CD14-positive monocyte (primary cell): ENCODE results near the gene ZNF454. TPM values are rescaled to one million over a fixed set of nuclear protein-coding genes. Genes with fewer than 3 reads are reported as not detected.

Experiments used
- DNase-seq, 3 donors: peaks; one replicate each; pipeline ENCODE4 v3.0.0-alpha.2; 2011 to 2022
- H2AFZ ChIP-seq: 2 replicates; pipeline ENCODE4 v1.6.0; 2012; ENCODE audit warnings: mild to moderate bottlenecking, low read depth, low read length, inconsistent platforms; ENCODE audit not compliant: insufficient read depth, poor library complexity, severe bottlenecking
- H3K27ac ChIP-seq, 2 donors: 1 replicate in 1 of 2; 2 replicates in 1 of 2; pipeline ENCODE4 v1.5.1; 2012 to 2013; ENCODE audit warnings: low read length in 2 of 2, control low read depth in 1 of 2, inconsistent platforms in 1 of 2, low read depth in 1 of 2, mild to moderate bottlenecking in 1 of 2
- H3K27me3 ChIP-seq, 2 donors: one replicate each; pipeline versions ENCODE4 v1.6.0 to v1.6.1; 2011 to 2013; ENCODE audit warnings: low read length in 2 of 2; ENCODE audit not compliant: control insufficient read depth in 2 of 2, insufficient read depth in 2 of 2
- H3K36me3 ChIP-seq, 2 donors: replicated peaks in 1 of 2; 1 replicate in 1 of 2; 2 replicates in 1 of 2; pipeline versions ENCODE4 v1.5.1 to v1.6.1; 2012 to 2013; ENCODE audit warnings: low read length in 2 of 2, control low read depth in 1 of 2, inconsistent platforms in 1 of 2, mild to moderate bottlenecking in 1 of 2; ENCODE audit not compliant: insufficient read depth in 2 of 2, control insufficient read depth in 1 of 2
- H3K4me1 ChIP-seq, 2 donors: 1 replicate in 1 of 2; 2 replicates in 1 of 2; pipeline versions ENCODE4 v1.5.1 to v1.6.1; 2012 to 2013; ENCODE audit warnings: low read length in 2 of 2, control low read depth in 1 of 2, inconsistent platforms in 1 of 2, mild to moderate bottlenecking in 1 of 2, moderate library complexity in 1 of 2; ENCODE audit not compliant: insufficient read depth in 2 of 2, control insufficient read depth in 1 of 2
- H3K4me2 ChIP-seq: replicated peaks from 2 replicates; pipeline ENCODE3; 2012; ENCODE audit warnings: low read length, moderate library complexity, mild to moderate bottlenecking; ENCODE audit not compliant: poor library complexity, severe bottlenecking; ENCODE audit errors: extremely low read depth
- H3K4me3 ChIP-seq, 3 experiments: fragments of 200-600 bp in 1 of 3; sonication (generic) in 1 of 3; replicated peaks in 1 of 3; 1 replicate in 2 of 3; 2 replicates in 1 of 3; pipeline ENCODE4 v1.5.1; 2011 to 2013; ENCODE audit warnings: low read length in 3 of 3, mild to moderate bottlenecking in 3 of 3, control low read depth in 2 of 3, low read depth in 2 of 3, inconsistent platforms in 1 of 3, moderate library complexity in 1 of 3
- H3K79me2 ChIP-seq: 2 replicates; pipeline ENCODE4 v1.6.0; 2012; ENCODE audit warnings: mild to moderate bottlenecking, control low read depth, inconsistent platforms, low read length, moderate library complexity; ENCODE audit not compliant: insufficient read depth
- H3K9ac ChIP-seq: 2 replicates; pipeline ENCODE4 v1.6.0; 2017; ENCODE audit warnings: low read length, mild to moderate bottlenecking; ENCODE audit not compliant: insufficient read depth, poor library complexity, severe bottlenecking
- H3K9me3 ChIP-seq, 2 donors: replicated peaks in 1 of 2; 1 replicate in 1 of 2; 2 replicates in 1 of 2; pipeline versions ENCODE4 v1.5.1 to v1.6.1; 2012 to 2013; ENCODE audit warnings: low read length in 2 of 2, control low read depth in 1 of 2; ENCODE audit not compliant: control insufficient read depth in 1 of 2, insufficient read depth in 1 of 2
- H4K20me1 ChIP-seq: 2 replicates; pipeline ENCODE4 v1.6.0; 2012; ENCODE audit warnings: mild to moderate bottlenecking, low read length, control low read depth, moderate library complexity; ENCODE audit not compliant: insufficient read depth
- H3K27ac Mint-ChIP-seq, 7 donors: one replicate each; pipeline ENCODE4 v1.8.0; 2020; ENCODE audit warnings: mild to moderate bottlenecking in 7 of 7, mixed read lengths in 7 of 7, moderate library complexity in 6 of 7, inconsistent platforms in 2 of 7
- H3K27me3 Mint-ChIP-seq, 3 donors: one replicate each; pipeline ENCODE4 v1.8.0; 2021 to 2022; ENCODE audit warnings: low read depth in 3 of 3, mild to moderate bottlenecking in 3 of 3, mixed read lengths in 3 of 3, moderate library complexity in 3 of 3, inconsistent platforms in 1 of 3
- H3K36me3 Mint-ChIP-seq, 2 donors: one replicate each; pipeline ENCODE4 v1.8.0; 2020; ENCODE audit warnings: mixed read lengths in 2 of 2, inconsistent platforms in 1 of 2, mild to moderate bottlenecking in 1 of 2
- H3K4me1 Mint-ChIP-seq: one replicate; pipeline ENCODE4 v1.8.0; 2020; ENCODE audit warnings: mild to moderate bottlenecking, mixed read lengths
- H3K4me3 Mint-ChIP-seq, 2 donors: one replicate each; pipeline ENCODE4 v1.8.0; 2020; ENCODE audit warnings: mild to moderate bottlenecking in 2 of 2, mixed read lengths in 2 of 2, moderate library complexity in 1 of 2
- H3K9me3 Mint-ChIP-seq, 7 donors: one replicate each; pipeline ENCODE4 v1.8.0; 2020 to 2022; ENCODE audit warnings: mixed read lengths in 7 of 7, mild to moderate bottlenecking in 6 of 7, moderate library complexity in 6 of 7, inconsistent platforms in 2 of 7
- WGBS: methylation state at CpG from one replicate; pipeline ENCODE4 v1.1.5; 2013; ENCODE audit warnings: missing lambda C conversion rate; ENCODE audit not compliant: insufficient coverage; 5-methylcytosine and 5-hydroxymethylcytosine counted together
- intact Hi-C, 2 donors: fragments of 100-400 bp; cut with micrococcal nuclease; formaldehyde crosslinking; loops; one replicate each; pipeline versions ENCODE4 v1.15.0 to v1.15.1; 2023
- polyA plus RNA-seq, 3 donors: library from polyadenylated mRNA; depleted of rRNA in 1 of 3; unstranded in 2 of 3; stranded (reverse) in 1 of 3; fragments of 300-500 nt in 2 of 3; fragments of >200 nt in 1 of 3; fragmentation: Illumina TruSeq in 2 of 3; gene quantifications; 1 replicate in 2 of 3; 2 replicates in 1 of 3; pipeline ENCODE4 v1.2.3, GENCODE V29; 2012 to 2021
- TF ChIP-seq, protein P1 (sequence below): fragments of 200-600 bp; IDR thresholded peaks from one replicate; pipeline ENCODE4 v1.8.0; 2022; ENCODE audit warnings: antibody characterized with exemption, mild to moderate bottlenecking

Gene ZNF454
- polyA plus RNA-seq, 3 donors, result not detected

DNA sequence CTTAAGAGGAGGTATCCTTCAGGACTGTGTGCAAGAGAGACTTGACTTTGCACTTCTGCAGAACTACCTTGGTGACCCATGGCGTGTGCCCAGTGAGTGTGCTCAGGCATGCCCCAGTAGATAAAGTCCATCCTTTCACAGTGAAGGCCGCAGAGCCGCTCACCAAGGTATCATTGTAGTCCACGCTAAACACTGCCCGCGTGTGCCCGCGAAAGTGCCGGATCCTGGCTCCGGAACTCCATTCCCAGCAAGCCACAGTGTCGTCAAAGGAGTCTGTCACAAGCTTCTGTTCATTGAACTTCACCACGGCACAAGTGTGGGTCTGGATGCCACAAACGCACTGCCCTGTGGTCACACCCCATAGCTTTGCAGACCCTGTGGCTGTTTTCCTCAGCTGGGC, 57.4 kb downstream of the ZNF454 start:
- Histone ChIP-seq H3K4me3 (no peak overlapping the region), H2AFZ (no peak overlapping the region), H3K9ac (no peak overlapping the region), H3K9me3 (peaks cover 41 to 57% of the 10 kb centered on the region in 2 donors), H3K27ac (no peak overlapping the region), H3K36me3 (no peaks in the 10 kb centered on the region), H3K79me2 (no peaks in the 10 kb centered on the region), H3K4me1 (no peaks in the 10 kb centered on the region), H3K4me2 (no peak overlapping the region), H3K27me3 (peaks cover 0 to 23% of the 10 kb centered on the region in 2 donors), H4K20me1 (no peaks in the 10 kb centered on the region)
- TF ChIP-seq, protein P1, sequence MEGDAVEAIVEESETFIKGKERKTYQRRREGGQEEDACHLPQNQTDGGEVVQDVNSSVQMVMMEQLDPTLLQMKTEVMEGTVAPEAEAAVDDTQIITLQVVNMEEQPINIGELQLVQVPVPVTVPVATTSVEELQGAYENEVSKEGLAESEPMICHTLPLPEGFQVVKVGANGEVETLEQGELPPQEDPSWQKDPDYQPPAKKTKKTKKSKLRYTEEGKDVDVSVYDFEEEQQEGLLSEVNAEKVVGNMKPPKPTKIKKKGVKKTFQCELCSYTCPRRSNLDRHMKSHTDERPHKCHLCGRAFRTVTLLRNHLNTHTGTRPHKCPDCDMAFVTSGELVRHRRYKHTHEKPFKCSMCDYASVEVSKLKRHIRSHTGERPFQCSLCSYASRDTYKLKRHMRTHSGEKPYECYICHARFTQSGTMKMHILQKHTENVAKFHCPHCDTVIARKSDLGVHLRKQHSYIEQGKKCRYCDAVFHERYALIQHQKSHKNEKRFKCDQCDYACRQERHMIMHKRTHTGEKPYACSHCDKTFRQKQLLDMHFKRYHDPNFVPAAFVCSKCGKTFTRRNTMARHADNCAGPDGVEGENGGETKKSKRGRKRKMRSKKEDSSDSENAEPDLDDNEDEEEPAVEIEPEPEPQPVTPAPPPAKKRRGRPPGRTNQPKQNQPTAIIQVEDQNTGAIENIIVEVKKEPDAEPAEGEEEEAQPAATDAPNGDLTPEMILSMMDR, result no peak
- DNase-seq, result no peak
- Mint-ChIP-seq H3K4me3 (no peak overlapping the region), H3K4me1 (no peaks in the 10 kb centered on the region), H3K9me3 (peaks cover 16 to 66% (median 38%) of the 10 kb centered on the region in 7 donors), H3K27ac (no peak overlapping the region), H3K27me3 (peaks cover 23 to 34% (median 27%) of the 10 kb centered on the region in 3 donors), H3K36me3 (no peaks in the 10 kb centered on the region)
- WGBS, result 94% methylated on average over 13 of the region's 13 CpGs
- intact Hi-C loops, result no loop called here

DNA sequence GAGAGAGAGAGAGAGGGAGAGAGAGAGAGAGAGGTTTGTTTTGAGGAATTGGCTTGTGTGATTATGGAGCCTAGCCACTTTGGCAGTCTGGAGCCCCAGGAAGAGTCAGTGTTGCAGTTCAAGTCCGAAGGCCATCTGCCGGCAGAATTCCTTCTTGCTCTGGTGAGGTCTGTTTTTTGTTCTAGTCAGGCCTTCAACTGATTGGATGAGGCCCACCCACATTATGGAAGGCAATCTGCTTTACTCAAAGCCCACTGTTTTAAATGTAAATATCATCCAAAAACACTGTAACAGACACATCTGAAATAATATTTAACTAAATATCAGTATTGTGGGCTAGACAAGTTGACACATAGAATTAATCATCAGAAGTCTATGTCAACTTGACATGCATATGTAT, 65.6 kb downstream of the ZNF454 start:
- H3K27me3 ChIP-seq, result no peaks in the 10 kb centered on the region
- no peak for DNase-seq
- no peak overlapping the region for H3K4me3 ChIP-seq
- H3K9me3 ChIP-seq, result peaks cover 24 to 31% of the 10 kb centered on the region in 2 donors
- no peaks in the 10 kb centered on the region for H3K36me3 ChIP-seq
- H3K4me1 ChIP-seq, result no peaks in the 10 kb centered on the region
- no peak overlapping the region for H3K9ac ChIP-seq
- Mint-ChIP-seq H3K27me3 (peaks cover 0 to 5% (median 0%) of the 10 kb centered on the region in 3 donors), H3K36me3 (no peaks in the 10 kb centered on the region), H3K4me1 (no peaks in the 10 kb centered on the region), H3K27ac (no peak overlapping the region), H3K4me3 (no peak overlapping the region), H3K9me3 (peaks cover 24 to 57% (median 37%) of the 10 kb centered on the region in 7 donors)
- intact Hi-C loops, result no loop called here
- 83% methylated on average over 2 of the region's 2 CpGs for WGBS
- H3K79me2 ChIP-seq, result no peaks in the 10 kb centered on the region
- H3K4me2 ChIP-seq, result no peak overlapping the region
- no peak overlapping the region for H2AFZ ChIP-seq
- TF ChIP-seq, protein P1, result no peak
- no peaks in the 10 kb centered on the region for H4K20me1 ChIP-seq
- no peak overlapping the region for H3K27ac ChIP-seq
